Measurements from ENCODE around the gene ARHGAP24. TPM values are rescaled to one million over a fixed set of nuclear protein-coding genes. Genes with fewer than 3 reads are reported as not detected.
A peak's percentile ranks its signal among the peaks of the same experiment; 100 is the strongest.

The ARHGAP24 gene
- total and polyA plus RNA-seq, 2 donors (not counting 3 experiments of a cell fraction or from before 2014, with no cell fraction given), result 52.1 to 79.4 TPM

DNA sequence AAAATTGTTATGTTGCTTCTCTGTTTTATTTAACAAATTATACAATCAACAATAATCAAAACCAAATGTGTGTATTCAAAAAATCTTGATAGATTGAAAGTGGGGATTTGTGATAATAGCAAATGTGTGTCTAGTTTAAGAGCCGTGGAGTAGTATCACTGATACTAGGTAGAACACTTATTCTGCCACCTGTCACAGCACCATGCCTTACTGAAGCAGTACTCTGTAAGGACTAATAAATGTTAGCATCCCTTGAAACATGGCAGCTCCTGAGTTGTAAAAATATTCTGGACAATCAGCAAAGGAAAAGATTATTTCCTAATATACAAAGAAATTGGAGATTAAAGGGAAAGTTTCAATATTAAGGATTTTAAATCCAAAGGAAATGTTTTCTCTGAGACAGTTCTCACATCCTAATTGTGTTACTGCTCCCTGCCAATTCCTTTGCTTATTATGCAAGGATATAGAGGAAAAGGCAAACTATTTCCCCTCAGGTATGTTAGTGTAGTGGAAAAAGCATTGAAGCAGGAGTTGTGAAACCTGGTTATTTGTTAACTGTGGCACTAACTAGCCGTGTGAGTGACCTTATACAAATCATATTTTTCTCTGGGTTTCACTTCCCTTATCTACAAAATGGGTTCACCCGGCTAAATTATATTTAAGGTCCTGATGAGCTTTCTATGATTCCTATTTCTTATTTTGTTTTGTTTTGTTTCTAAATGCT is 303.1 kb downstream of the ARHGAP24 start:
- peaks cover 71% of the 10 kb centered on the region for H3K4me1 ChIP-seq (ENCODE audit: control insufficient read depth, extremely low read depth, insufficient read depth, low read length)

DNA sequence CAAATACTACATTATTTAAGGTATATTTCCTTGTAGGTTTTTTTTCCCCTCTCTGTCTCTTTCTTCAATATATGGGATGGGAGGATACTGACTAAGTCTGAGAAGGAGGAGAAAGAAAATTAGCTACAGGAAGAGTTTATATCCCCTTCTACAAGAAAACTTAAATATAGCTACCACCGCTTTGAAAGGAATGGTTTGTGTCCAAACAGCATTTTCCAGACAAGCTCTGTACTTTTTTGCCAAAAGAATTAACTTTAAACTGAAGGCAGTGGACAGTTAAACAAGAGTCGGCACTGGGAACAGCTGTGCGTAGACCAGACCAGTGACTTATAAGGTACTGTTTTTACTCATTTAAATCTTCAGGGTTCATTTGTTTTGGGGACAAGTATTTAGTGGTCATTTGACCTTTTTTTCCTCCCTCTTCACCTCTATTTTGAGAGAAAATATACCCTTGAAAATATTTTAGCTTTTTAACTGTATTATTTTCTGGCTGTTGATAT is 303.7 kb downstream of the ARHGAP24 start:
- H3K36me3 ChIP-seq (ENCODE audit: control insufficient read depth in 2 of 2, extremely low read depth in 1 of 2, insufficient read depth in 2 of 2, low read length in 2 of 2), result no peaks in the 10 kb centered on the region
- peak overlapping the region; percentile 100 for H3K27ac ChIP-seq (ENCODE audit: insufficient read depth, low read depth, low read length)
- H3K4me2 ChIP-seq (ENCODE audit: insufficient read depth, low read length), result peak overlapping the region; percentile 100
- no peaks in the 10 kb centered on the region for H3K9me1 ChIP-seq (replicated peaks; ENCODE audit: control insufficient read depth, extremely low read depth, insufficient read depth, low read length)
- intact Hi-C loops (cut with micrococcal nuclease) (loop anchor here (5.0 kb wide), 1 partner anchor 901 kb away; no protein-coding TSS in a partner anchor), dilution Hi-C loops (cut with MboI; ENCODE audit: extremely low pct_ligation_motif_present, low sequenced_read_pairs) (no loop called here)
- no peaks in the 10 kb centered on the region for H3K27me3 ChIP-seq (ENCODE audit: control insufficient read depth in 2 of 2, insufficient read depth in 2 of 2, low read length in 2 of 2)
- H3K4me1 ChIP-seq (ENCODE audit: control insufficient read depth, extremely low read depth, insufficient read depth, low read length), result peaks cover 73% of the 10 kb centered on the region
- FAIRE-seq (no peak), DNase-seq (ENCODE audit: low read depth, low spot score) (peak; percentile 83)
- H3K9ac ChIP-seq (replicated peaks; ENCODE audit: extremely low read depth, insufficient read depth, low read length), result peak overlapping the region; percentile 100
- BruUV-seq (replicated peaks), result TSS peak; percentile 2
- ChIA-PET POLR2A (interaction anchor here (1.6 to 3.6 kb wide), 3 partner anchors 14 to 18 kb away, joined by 7 to 43 read pairs (median 8); no protein-coding TSS in a partner anchor), CTCF (interaction anchor here (1.1 to 10.0 kb wide), 19 partner anchors 10 to 694 kb away, joined by 3 to 129 read pairs (median 4); no protein-coding TSS in a partner anchor)
- peaks cover 67% of the 10 kb centered on the region for H3K79me2 ChIP-seq (ENCODE audit: control insufficient read depth, insufficient read depth, low read length)
- TF ChIP-seq EZH2 (IDR thresholded peaks at IDR 0.05; ENCODE audit: borderline replicate concordance, low read depth, low read length, severe bottlenecking) (no peak), POLR2AphosphoS5 (IDR thresholded peaks at IDR 0.05; ENCODE audit: insufficient read depth, low read depth, low read length) (peak; percentile 24), MYC (IDR thresholded peaks at IDR 0.05; ENCODE audit: low read depth, low read length) (no peak), GATA2 (IDR thresholded peaks at IDR 0.05; ENCODE audit: insufficient read depth, insufficient read length, low read depth, low read length) (no peak), POLR2A (IDR thresholded peaks at IDR 0.05; ENCODE audit: low read depth, low read length) (no peak), FOS (IDR thresholded peaks at IDR 0.05; ENCODE audit: borderline replicate concordance, insufficient read depth, low read length) (peak; percentile 27)
- TF ChIP-seq, protein P1, sequence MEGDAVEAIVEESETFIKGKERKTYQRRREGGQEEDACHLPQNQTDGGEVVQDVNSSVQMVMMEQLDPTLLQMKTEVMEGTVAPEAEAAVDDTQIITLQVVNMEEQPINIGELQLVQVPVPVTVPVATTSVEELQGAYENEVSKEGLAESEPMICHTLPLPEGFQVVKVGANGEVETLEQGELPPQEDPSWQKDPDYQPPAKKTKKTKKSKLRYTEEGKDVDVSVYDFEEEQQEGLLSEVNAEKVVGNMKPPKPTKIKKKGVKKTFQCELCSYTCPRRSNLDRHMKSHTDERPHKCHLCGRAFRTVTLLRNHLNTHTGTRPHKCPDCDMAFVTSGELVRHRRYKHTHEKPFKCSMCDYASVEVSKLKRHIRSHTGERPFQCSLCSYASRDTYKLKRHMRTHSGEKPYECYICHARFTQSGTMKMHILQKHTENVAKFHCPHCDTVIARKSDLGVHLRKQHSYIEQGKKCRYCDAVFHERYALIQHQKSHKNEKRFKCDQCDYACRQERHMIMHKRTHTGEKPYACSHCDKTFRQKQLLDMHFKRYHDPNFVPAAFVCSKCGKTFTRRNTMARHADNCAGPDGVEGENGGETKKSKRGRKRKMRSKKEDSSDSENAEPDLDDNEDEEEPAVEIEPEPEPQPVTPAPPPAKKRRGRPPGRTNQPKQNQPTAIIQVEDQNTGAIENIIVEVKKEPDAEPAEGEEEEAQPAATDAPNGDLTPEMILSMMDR (IDR thresholded peaks at IDR 0.05; ENCODE audit: extremely low read depth in 1 of 2, insufficient read depth in 1 of 2, low read depth in 1 of 2, low read length in 2 of 2), result no peak
- TF ChIP-seq, protein P2, sequence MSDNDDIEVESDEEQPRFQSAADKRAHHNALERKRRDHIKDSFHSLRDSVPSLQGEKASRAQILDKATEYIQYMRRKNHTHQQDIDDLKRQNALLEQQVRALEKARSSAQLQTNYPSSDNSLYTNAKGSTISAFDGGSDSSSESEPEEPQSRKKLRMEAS (IDR thresholded peaks at IDR 0.05; ENCODE audit: insufficient read depth, insufficient read length), result no peak
- no peak overlapping the region for H2AFZ ChIP-seq (ENCODE audit: low read depth, low read length)
- peak overlapping the region; percentile 58 to 98 (median 98) for H3K4me3 ChIP-seq (replicated peaks in 1 of 3; ENCODE audit: insufficient read depth in 1 of 3, low read depth in 1 of 3, low read length in 3 of 3)
- no peaks in the 10 kb centered on the region for H4K20me1 ChIP-seq (replicated peaks; ENCODE audit: control insufficient read depth, extremely low read depth, insufficient read depth, low read length)
- H3K9me3 ChIP-seq (replicated peaks; ENCODE audit: control insufficient read depth, insufficient read depth, low read length), result no peaks in the 10 kb centered on the region

More for the DNA sequence above, 303.1 kb downstream of the ARHGAP24 start:
- FAIRE-seq (no peak), DNase-seq (ENCODE audit: low read depth, low spot score) (peak; percentile 73)
- Histone ChIP-seq H3K9me1 (replicated peaks; ENCODE audit: control insufficient read depth, extremely low read depth, insufficient read depth, low read length) (no peaks in the 10 kb centered on the region), H3K36me3 (ENCODE audit: control insufficient read depth in 2 of 2, extremely low read depth in 1 of 2, insufficient read depth in 2 of 2, low read length in 2 of 2) (no peaks in the 10 kb centered on the region), H4K20me1 (replicated peaks; ENCODE audit: control insufficient read depth, extremely low read depth, insufficient read depth, low read length) (no peaks in the 10 kb centered on the region), H3K9me3 (replicated peaks; ENCODE audit: control insufficient read depth, insufficient read depth, low read length) (no peaks in the 10 kb centered on the region), H3K4me2 (ENCODE audit: insufficient read depth, low read length) (peak overlapping the region; percentile 100), H2AFZ (ENCODE audit: low read depth, low read length) (no peak overlapping the region), H3K27me3 (ENCODE audit: control insufficient read depth in 2 of 2, insufficient read depth in 2 of 2, low read length in 2 of 2) (no peaks in the 10 kb centered on the region), H3K27ac (ENCODE audit: insufficient read depth, low read depth, low read length) (peak overlapping the region; percentile 100), H3K79me2 (ENCODE audit: control insufficient read depth, insufficient read depth, low read length) (peaks cover 61% of the 10 kb centered on the region), H3K9ac (replicated peaks; ENCODE audit: extremely low read depth, insufficient read depth, low read length) (peak overlapping the region; percentile 100), H3K4me3 (replicated peaks in 1 of 3; ENCODE audit: insufficient read depth in 1 of 3, low read depth in 1 of 3, low read length in 3 of 3) (peak overlapping the region; percentile 58 to 98 (median 98))
- ChIA-PET POLR2A (interaction anchor here (3.6 kb wide), 1 partner anchor 15 kb away, joined by 43 read pairs; no protein-coding TSS in a partner anchor), CTCF (interaction anchor here (1.1 to 10.0 kb wide), 13 partner anchors 10 to 694 kb away, joined by 3 to 129 read pairs (median 9); no protein-coding TSS in a partner anchor)
- intact Hi-C loops (cut with micrococcal nuclease), result loop anchor here (5.0 kb wide), 1 partner anchor 901 kb away; no protein-coding TSS in a partner anchor
- dilution Hi-C loops (cut with MboI; ENCODE audit: extremely low pct_ligation_motif_present, low sequenced_read_pairs), result no loop called here
- BruUV-seq (replicated peaks), result no TSS peak
- TF ChIP-seq POLR2A (IDR thresholded peaks at IDR 0.05; ENCODE audit: low read depth, low read length) (no peak), POLR2AphosphoS5 (IDR thresholded peaks at IDR 0.05; ENCODE audit: insufficient read depth, low read depth, low read length) (no peak), MYC (IDR thresholded peaks at IDR 0.05; ENCODE audit: low read depth, low read length) (no peak), FOS (IDR thresholded peaks at IDR 0.05; ENCODE audit: borderline replicate concordance, insufficient read depth, low read length) (no peak), JUN (IDR thresholded peaks at IDR 0.05; ENCODE audit: borderline replicate concordance, insufficient read depth, insufficient read length, low read depth) (no peak), EZH2 (IDR thresholded peaks at IDR 0.05; ENCODE audit: borderline replicate concordance, low read depth, low read length, severe bottlenecking) (no peak), GATA2 (IDR thresholded peaks at IDR 0.05; ENCODE audit: insufficient read depth, insufficient read length, low read depth, low read length) (no peak)
- TF ChIP-seq, protein P2 (IDR thresholded peaks at IDR 0.05; ENCODE audit: insufficient read depth, insufficient read length), result no peak

All from endothelial cell of umbilical vein (primary cell).